Chondrocyte (in vitro differentiated cells): ENCODE measurements around the gene FLNB. TPM values are rescaled to one million over a fixed set of nuclear protein-coding genes. Genes with fewer than 3 reads are reported as not detected.
A peak's percentile ranks its signal among the peaks of the same experiment; 100 is the strongest.

ENCODE experiments used
- DNase-seq: peaks from one replicate; pipeline ENCODE4 v3.0.0; 2021; ENCODE audit warnings: mixed read lengths, low spot score
- H3K27ac Mint-ChIP-seq: one replicate; pipeline ENCODE4 v1.8.0; 2021; ENCODE audit warnings: mild to moderate bottlenecking, moderate library complexity, mixed read lengths; ENCODE audit not compliant: unreplicated experiment
- H3K27me3 Mint-ChIP-seq: 2 replicates; pipeline ENCODE4 v1.8.0; 2021; ENCODE audit warnings: low read depth, mixed read lengths
- H3K36me3 Mint-ChIP-seq: 2 replicates; pipeline ENCODE4 v1.8.0; 2021; ENCODE audit warnings: low read depth, mixed read lengths
- H3K4me1 Mint-ChIP-seq: 2 replicates; pipeline ENCODE4 v1.8.0; 2021; ENCODE audit warnings: low read depth, mild to moderate bottlenecking, mixed read lengths
- H3K4me3 Mint-ChIP-seq: one replicate; pipeline ENCODE4 v1.8.0; 2021; ENCODE audit warnings: mild to moderate bottlenecking, moderate library complexity, mixed read lengths; ENCODE audit not compliant: unreplicated experiment
- H3K9me3 Mint-ChIP-seq: 2 replicates; pipeline ENCODE4 v1.8.0; 2021; ENCODE audit warnings: low read depth, mixed read lengths
- total RNA-seq: library from RNA; stranded (reverse); gene quantifications from 3 replicates; pipeline ENCODE4 v1.2.1, GENCODE V29; 2021
- TF ChIP-seq, protein P1 (sequence below): fragments of 200-600 bp; sonication (generic); IDR thresholded peaks from 2 replicates; pipeline ENCODE4 v1.5.0; 2021; ENCODE audit warnings: antibody characterized with exemption, mild to moderate bottlenecking, moderate library complexity

The FLNB gene
- total RNA-seq, 1 donor from 2014 or later, result 70.2 TPM

- TF ChIP-seq, protein P1, sequence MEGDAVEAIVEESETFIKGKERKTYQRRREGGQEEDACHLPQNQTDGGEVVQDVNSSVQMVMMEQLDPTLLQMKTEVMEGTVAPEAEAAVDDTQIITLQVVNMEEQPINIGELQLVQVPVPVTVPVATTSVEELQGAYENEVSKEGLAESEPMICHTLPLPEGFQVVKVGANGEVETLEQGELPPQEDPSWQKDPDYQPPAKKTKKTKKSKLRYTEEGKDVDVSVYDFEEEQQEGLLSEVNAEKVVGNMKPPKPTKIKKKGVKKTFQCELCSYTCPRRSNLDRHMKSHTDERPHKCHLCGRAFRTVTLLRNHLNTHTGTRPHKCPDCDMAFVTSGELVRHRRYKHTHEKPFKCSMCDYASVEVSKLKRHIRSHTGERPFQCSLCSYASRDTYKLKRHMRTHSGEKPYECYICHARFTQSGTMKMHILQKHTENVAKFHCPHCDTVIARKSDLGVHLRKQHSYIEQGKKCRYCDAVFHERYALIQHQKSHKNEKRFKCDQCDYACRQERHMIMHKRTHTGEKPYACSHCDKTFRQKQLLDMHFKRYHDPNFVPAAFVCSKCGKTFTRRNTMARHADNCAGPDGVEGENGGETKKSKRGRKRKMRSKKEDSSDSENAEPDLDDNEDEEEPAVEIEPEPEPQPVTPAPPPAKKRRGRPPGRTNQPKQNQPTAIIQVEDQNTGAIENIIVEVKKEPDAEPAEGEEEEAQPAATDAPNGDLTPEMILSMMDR, result no peak
- peak overlapping the region; percentile 9 for H3K27ac Mint-ChIP-seq
- H3K4me3 Mint-ChIP-seq, result no peak overlapping the region
- DNase-seq, result no peak
- H3K4me1 Mint-ChIP-seq, result no peaks in the 10 kb centered on the region
- peaks cover 17% of the 10 kb centered on the region for H3K27me3 Mint-ChIP-seq
- no peaks in the 10 kb centered on the region for H3K36me3 Mint-ChIP-seq
- H3K9me3 Mint-ChIP-seq, result no peaks in the 10 kb centered on the region
These were observed 201.7 kb downstream of the FLNB start for GRCh38 chr3:58209933-58210332.

GRCh38 chr3:58210761-58211460, 202.7 kb downstream of the FLNB start, which contains the start of gene DNASE1L3:
Gene DNASE1L3 (minus strand): TSS chr3:58210972. CDS start chr3:58210906, 66 bp downstream.
- Mint-ChIP-seq H3K27me3 (peaks cover 20% of the 10 kb centered on the region), H3K27ac (peak within 1 kb of the TSS; percentile 9), H3K36me3 (no peaks in the 10 kb centered on the region), H3K9me3 (no peaks in the 10 kb centered on the region), H3K4me1 (no peaks in the 10 kb centered on the region), H3K4me3 (no peak within 1 kb of the TSS)
- TF ChIP-seq, protein P1, result no peak
- DNase-seq, result no peak

GRCh38 chr3:58214484-58215316, 206.5 kb downstream of the FLNB start:
- H3K27me3 Mint-ChIP-seq, result peaks cover 18% of the 10 kb centered on the region
- H3K4me3 Mint-ChIP-seq, result no peak overlapping the region
- TF ChIP-seq, protein P1, result no peak
- no peaks in the 10 kb centered on the region for H3K36me3 Mint-ChIP-seq
- H3K9me3 Mint-ChIP-seq, result no peaks in the 10 kb centered on the region
- peaks cover 6% of the 10 kb centered on the region for H3K4me1 Mint-ChIP-seq
- H3K27ac Mint-ChIP-seq, result no peak overlapping the region
- DNase-seq, result no peak

GRCh38 chr3:58215317-58216025, 207.2 kb downstream of the FLNB start:
- Mint-ChIP-seq H3K27me3 (peaks cover 14% of the 10 kb centered on the region), H3K4me3 (no peak overlapping the region), H3K4me1 (peaks cover 6% of the 10 kb centered on the region), H3K27ac (no peak overlapping the region), H3K36me3 (no peaks in the 10 kb centered on the region), H3K9me3 (peaks cover 5% of the 10 kb centered on the region)
- TF ChIP-seq, protein P1, result no peak
- DNase-seq, result no peak
